Renal cortex interstitium (tissue), 15 donors: Measurements from ENCODE around the gene GPR50. TPM values are rescaled to one million over a fixed set of nuclear protein-coding genes. Genes with fewer than 3 reads are reported as not detected.

ENCODE experiments used
- DNase-seq, 11 donors: peaks; one replicate each; pipeline ENCODE4 v3.0.0-alpha.2; 2013; ENCODE audit warnings: low read depth in 9 of 11, low spot score in 4 of 11; ENCODE audit errors: extremely low read depth in 1 of 11
- long read RNA-seq, 16 experiments: transcript quantifications; one replicate each; lab custom pipeline, GENCODE V29; 2026
- polyA plus RNA-seq, 3 donors: library from polyadenylated mRNA; unstranded; fragments of 120-200 nt; gene quantifications; one replicate each; pipeline ENCODE4 v1.2.1, GENCODE V29; 2013; ENCODE audit not compliant: insufficient read length in 3 of 3

GPR50 gene
- polyA plus RNA-seq = under 1 TPM in 2 of 3 donors, not detected in 1; 0.09 to 0.11 TPM
- long read RNA-seq, donor 1 = 0 reads
- long read RNA-seq, donor 2 = 0 reads
- long read RNA-seq, donor 3 = 0 reads
- long read RNA-seq, donor 4 = 0 reads
- long read RNA-seq, donor 5 = 0 reads
- long read RNA-seq, donor 6 = 0 reads
- long read RNA-seq, donor 7 = 0 reads
- long read RNA-seq, donor 8 = 0 reads
- long read RNA-seq, donor 9 = 0 reads
- long read RNA-seq, donor 10 = 0 reads
- long read RNA-seq, donor 11 = 0 reads
- long read RNA-seq, donor 12 = 0 reads
- long read RNA-seq, donor 13 = 0 reads
- long read RNA-seq, donor 14 = 0 reads
- long read RNA-seq, donor 15 = 0 reads
- long read RNA-seq, donor 16 = 0 reads

DNA sequence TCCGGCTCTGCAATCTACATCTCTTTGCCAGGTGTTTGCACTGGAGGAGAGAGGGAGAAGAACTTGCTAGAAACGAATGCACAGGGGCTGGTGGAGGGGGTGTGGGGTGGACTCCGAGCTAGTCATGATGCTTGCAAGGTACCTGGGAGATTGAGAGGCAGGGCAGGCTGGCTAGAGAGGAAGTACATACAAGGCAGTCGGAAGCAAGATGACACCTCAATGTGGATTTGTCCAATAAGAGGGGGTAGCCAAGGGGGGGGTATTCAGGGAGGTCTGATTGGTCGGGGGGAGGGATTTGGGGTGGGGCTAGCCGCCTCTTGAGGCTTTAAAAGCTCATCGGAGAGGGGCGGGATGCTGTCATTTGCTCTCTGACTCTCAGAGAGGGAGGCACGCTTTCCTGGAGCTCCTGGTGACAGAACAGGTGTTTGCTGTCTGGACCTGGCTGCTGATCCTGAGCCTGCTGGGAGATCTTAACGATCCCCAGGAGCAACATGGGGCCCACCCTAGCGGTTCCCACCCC, at the start of gene GPR50:
Gene GPR50, plus strand, starts transcription at position 354 of the 520 bp plus-strand sequence. Its CDS starts 138 bp downstream, at position 492.
- no peak for DNase-seq

DNA sequence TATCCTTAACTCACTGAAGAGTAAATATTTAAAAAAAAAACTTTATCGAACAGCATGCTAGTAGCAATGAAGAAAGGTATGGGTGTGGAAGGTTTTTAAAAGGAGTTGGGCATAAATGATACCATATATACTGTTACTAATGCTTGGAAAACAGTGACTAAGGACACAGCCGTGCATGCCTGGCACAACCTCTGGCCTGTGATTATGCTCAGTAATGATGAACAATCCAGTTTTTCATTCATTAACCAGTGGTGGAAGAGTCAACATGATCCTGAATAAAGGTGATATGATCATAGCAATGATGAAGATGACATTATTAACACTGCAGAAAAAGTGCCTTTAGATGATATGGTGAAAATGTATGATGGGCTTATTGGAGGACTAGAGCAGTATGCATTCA, 43.9 kb upstream of the GPR50 start:
- no peak for DNase-seq

DNA sequence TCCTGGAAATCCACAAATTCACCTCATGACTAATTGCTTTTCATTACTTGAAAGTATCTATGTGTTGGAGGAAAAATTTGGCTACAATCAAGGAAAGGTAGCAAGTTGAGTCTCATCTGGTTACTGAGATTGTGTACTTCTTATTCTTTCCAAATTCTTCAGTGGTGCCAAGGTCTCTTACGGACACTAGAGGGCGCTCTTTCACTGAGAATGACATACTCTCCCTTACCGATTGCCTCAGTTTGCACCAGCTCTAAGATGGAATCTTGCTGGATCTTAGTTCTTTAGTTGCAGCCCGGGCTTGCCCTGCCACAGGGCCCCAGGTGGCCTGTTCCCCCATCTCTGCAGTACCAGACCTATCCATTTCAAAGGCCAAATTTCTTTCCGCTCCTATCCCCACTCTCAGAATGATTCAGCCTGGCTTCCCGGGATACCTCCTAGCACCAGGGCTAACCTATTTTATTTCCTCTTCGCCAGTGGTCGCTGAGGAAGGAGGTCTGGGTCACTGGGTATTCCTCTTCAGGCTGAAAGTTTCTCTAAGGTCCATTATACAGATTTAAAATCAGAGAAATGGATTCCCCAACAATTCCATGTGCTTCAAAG, 24.6 kb upstream of the GPR50 start:
- peak in 4 of 11 donors; percentile 15 to 34 (median 31) for DNase-seq

DNA sequence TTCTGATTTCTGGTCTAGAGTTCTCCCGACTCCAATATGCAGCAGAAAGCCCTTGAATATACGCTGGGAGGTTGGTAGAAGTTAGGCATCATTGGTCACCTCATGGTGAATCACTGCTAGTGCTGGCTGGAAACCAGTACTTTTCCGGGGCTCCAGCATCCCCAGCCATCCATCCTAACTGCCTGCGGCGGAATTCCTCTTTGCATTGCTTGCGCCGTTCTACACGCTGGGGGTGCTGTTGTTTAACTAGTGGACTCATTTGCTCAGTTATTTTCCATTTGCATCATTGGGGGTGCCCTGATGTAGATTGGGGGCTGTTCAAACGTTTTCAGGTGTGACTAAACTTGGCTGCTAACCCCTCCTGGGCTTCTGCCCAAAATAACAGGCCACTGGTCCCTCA, 23.3 kb upstream of the GPR50 start:
- DNase-seq = no peak

DNA sequence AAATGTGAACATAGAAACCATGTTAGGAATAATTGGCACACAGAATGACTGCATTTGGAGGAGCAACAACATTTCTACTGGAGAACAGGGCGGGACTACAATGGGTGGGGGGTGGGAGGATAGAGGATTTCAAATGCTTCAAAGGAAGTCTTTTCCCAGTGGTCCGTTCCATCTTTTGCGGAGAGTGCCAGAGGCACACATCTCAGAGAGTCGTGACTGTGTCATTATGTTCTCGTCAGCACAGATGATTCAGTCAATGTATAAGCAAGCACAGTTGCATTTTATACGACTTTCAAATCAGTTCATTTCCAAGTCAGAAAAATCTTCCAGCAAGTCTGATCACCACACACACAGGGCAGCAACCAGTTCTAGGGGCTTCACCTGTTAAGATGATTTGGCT, 22.7 kb upstream of the GPR50 start:
- no peak for DNase-seq

DNA sequence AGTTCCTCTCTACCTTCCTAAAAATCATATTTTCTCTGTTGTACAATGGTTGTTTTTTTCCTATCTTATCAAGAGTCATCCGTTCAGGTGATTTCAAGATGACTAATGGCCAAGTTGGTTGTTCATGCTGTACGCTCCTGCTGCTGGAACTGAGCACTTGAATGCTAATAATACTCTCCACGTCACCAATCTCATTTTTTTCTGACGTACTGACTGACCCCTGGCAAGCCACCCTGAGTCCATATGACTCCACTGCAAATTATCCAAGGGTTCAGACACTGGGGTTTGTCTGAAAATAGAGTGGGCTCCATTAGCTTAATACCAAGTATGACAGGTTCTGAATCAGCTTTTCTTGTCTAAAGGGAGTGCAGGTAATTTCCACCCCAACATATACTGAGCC, 21.1 kb upstream of the GPR50 start:
- DNase-seq = no peak

DNA sequence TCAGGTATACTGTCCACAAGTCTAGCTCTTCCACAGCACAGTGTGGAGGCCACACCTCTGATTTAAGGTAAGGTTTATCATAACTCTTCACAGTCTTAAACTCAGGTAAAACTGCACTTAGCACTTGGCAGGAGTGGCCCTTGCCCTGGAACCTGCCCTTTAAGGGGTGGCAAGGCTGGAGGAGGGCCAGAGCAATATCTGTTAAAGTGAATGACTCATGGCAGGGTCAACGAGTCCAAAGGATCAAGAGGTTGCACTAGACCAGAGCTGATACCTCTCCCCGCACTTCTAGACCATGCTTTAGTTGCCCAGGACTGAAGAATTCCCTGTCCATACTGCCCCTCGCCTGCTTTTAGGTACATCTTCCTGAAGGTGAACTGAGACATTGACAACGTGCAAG, 14.7 kb upstream of the GPR50 start:
- no peak for DNase-seq

DNA sequence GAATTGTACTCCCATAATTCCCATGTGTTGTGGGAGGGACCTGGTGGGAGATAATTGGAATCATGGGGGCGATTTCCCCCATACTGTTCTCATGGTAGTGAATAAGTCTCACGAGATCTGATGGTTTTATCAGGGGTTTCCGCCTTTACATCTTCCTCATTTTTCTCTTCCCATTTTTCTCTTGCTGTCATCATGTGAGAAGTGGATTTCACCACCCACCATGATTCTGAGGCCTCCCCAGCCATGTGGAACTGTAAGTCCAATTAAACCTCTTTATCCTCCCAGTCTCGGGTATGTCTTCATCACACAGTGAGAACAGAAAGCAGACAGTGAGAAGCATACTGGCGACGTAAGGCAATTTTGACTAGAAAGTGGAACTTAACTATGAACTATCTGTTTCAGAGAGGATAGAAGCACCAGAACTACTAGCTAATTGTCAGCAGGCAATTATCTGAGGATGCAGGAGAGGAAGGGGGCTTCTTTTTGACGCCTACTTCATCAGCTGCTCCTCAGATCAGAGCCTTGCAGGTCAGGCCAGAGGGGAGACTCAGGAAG, 8.5 kb upstream of the GPR50 start:
- DNase-seq = no peak

DNA sequence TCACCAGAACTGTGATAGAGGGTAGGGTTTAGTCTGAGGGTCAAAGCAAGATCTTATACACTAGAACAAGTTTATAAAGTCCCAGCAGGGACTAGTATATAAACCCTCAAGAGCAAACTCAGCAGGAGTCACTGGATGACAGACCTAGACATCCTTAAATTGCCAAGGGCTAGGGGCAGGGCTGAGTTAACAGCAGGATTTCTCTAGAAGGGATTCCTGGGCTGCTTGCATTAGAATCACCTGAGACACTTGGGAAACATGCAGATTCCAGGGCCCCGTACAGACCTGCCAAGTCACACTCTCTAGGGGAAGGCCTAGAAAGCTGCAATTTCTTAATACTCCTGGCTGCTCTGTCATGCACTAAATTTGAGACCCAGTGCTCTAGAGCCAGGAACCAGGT, 6.6 kb upstream of the GPR50 start:
- no peak for DNase-seq

DNA sequence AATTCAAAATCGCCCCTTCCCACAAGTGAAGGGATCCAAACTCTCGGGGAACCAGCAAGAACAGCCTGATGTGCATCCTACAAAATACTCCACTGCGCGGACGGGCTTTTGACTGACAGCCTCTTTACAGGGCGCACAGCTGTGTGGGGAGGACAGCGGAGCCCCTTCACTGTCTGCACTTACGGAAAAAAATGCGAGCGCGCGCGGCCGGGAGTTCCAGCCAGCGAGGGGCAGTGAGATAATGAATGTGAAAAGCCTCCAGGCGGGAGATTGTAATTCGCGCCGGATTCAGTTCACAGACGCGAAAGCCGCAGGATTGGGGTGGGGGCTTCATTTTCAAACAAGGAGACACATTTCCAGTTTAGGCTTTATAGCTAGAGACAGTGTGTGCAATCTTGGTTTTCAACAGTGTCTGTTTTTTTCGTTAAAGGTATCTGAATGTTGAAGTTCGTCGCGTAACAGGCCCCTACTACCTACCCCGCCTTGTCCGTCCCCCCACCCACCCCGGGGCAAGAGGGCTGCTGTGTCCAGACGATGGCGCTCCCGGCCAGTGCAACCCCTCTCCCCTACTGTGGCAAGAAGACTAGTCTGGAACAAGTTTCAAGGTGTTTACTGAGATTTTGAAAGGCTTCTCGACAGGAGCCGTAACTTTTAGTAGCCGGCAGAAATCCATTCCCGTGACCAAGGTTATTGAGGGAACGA, 1.7 kb upstream of the GPR50 start:
- DNase-seq = no peak

DNA sequence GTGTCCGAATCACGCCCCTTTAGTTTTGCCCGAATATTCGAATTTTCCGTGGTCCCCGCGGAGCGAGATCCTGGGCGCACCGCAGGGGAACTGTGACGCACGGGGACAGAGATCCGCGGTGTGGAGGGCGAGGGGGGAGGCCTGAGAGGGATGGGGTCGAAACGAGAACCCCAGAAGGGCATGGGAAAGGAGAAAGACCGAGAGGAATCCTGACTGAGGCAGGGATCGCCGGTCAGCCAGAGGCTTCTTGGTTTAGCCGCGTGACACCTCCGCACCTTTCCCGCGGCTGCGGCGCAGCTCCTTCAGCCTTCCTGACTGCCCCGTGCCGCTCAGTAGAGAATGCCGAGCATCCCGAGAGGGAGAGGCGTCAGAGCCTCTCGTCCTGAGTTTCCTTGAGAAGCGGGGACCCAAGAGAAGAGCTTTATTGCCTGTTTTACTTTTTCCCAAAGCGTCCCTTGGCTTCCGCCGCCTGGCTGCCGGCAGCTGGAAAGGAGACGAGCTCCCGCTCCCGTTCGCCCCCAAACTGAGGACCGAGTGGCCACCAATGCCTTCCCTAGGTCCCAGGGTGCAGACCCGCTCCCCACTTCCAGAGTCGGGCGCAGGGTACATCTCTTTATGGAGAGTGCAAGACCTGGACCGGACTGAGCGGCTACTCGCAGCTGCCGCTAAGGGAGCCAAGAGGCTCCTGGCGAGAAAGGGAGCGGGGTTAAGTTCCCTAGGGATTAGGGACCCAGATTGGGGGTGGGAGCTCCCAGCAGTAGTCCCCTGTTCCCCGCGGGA, 911 bp upstream of the GPR50 start:
- DNase-seq = no peak

DNA sequence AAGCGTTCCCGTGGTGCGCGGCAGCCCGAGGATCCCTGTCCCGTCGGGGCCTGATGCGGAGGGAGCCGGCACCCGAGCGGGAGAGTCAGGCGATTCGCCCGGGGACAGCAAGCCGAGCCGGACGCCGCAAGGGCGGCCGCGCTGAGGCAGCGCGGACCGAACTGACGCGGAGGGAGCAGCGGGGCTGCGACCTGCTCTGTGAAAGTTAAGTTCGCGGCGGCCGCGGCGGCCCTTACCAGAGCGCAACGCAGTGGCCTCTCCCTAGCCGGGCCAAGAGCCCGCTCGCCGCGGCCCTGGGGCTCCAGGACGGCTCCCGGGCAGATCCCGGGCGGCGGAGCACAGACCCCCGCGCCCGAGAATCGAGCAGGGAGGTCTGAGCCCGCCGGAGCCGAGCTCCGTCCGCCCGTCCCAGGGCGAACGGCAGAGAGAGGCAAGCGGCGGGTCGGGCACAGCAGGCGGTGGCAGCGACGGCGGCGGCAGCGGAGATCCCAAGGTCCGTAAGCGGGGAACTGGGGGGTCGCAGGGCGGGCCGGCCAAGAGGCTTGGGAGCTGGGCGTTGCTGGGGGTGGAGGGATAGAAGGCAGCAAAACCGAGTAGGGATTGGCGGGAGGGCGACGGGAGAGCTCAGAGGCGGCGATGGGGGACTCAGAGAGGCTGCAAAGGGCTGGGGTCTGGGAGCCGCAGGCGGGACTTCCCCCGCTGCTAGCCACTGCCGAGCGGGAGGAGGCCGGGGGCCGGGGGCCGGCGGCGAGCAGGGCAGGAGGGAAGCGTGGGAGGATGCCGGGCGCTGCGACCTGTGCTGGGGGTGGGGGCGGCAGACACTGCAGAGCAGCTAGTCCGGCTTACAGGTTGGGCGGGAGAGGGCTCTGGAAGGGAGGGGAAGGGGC, 1.0 kb downstream of the GPR50 start:
- DNase-seq = no peak

DNA sequence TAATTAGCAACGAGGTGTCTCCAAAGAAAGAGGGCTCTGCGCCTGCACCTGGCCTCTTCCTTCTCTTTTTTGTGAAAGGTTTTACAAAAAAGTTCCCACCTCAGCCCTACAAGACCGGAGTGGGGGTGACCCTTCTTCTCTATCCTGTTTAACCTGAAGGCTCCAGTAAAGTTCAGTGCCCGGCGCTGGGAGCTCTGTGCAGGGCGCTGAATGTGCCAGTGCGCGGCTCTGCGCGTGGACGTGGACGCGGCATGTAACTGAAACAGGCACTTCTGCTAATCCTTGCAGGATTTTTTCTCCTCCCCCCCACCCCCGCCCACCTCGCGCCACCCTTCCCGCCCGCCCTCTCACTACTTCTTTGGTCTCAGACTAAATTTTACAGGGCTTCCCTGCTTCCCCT, 2.4 kb downstream of the GPR50 start:
- no peak for DNase-seq

DNA sequence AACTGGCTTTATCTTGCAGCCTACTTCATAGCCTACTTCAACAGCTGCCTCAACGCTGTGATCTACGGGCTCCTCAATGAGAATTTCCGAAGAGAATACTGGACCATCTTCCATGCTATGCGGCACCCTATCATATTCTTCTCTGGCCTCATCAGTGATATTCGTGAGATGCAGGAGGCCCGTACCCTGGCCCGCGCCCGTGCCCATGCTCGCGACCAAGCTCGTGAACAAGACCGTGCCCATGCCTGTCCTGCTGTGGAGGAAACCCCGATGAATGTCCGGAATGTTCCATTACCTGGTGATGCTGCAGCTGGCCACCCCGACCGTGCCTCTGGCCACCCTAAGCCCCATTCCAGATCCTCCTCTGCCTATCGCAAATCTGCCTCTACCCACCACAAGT, 4.0 kb downstream of the GPR50 start:
- no peak for DNase-seq

DNA sequence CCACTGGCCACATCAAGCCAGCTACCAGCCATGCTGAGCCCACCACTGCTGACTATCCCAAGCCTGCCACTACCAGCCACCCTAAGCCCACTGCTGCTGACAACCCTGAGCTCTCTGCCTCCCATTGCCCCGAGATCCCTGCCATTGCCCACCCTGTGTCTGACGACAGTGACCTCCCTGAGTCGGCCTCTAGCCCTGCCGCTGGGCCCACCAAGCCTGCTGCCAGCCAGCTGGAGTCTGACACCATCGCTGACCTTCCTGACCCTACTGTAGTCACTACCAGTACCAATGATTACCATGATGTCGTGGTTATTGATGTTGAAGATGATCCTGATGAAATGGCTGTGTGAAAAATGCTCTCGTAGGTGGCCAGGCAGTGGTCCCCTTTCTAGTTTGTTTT, 4.7 kb downstream of the GPR50 start:
- DNase-seq = no peak

DNA sequence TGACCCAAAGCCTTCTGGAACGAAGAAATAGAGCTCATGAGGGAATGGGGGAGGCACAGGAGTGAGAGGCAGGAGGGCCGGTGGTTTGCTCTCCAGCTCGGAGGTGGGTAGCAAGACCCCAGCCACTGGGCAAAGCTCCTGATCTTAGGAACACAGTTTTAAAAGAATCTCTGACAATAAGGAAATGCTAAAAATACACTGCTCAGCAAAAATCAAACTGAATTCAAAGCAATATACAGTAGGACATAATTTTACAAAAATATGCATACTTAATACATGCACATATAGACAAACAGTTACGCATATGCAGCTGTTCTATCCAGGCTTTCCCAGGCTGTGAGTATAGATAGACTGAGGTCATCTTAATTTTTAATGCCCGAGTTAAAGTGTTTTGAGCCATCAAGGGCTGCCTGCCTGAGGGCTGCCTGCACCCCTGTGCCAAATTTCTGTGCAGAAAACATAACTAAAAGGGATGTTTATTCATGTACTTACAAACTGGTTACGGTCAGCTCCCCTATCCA, 6.9 kb downstream of the GPR50 start:
- DNase-seq = no peak

DNA sequence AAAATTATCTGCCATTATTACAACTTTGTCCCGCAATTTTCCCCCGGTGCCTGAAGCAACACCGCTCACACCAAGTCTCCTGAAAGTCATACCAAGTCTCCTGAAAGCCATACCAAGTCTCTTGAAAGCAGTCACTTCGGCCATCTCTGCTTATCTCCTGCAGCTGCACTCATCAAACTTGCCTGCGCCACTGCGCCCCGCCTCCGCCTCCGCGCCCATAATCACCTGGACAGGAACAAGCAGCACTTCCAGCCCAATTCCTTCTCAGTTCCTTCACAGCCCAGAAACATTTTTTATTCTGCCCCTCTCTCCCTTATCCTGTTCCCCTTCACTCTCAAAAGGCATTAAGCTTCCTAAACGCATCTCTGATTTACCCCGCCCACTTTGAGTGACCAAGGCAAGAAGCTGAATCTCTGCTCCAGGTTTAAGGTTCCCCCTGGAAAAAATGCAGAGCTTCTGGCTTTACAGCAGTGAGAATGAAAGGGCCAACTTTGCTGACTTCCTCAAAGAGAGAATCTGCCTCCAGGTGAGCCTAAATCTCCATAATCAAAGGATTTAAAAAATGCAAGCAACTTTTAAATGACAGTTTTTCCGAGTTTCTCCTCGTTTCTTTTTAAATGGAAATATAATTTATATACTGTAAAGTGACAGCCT, 7.7 kb downstream of the GPR50 start:
- no peak for DNase-seq
